H9 (cell line): Measurements from ENCODE around the gene HOXD12. TPM values are rescaled to one million over a fixed set of nuclear protein-coding genes. Genes with fewer than 3 reads are reported as not detected.

Source experiments
- DNase-seq: peaks from one replicate; pipeline ENCODE4 v3.0.0-alpha.2; 2017
- H2AFZ ChIP-seq: one replicate; pipeline ENCODE4 v1.6.1; 2013; ENCODE audit warnings: mild to moderate bottlenecking, low read length, control low read depth, moderate library complexity
- H2AK5ac ChIP-seq: 2 replicates; pipeline ENCODE4 v1.6.1; 2013; ENCODE audit warnings: low read length, control low read depth, mixed read lengths; ENCODE audit not compliant: insufficient read length
- H2BK120ac ChIP-seq: one replicate; pipeline ENCODE4 v1.6.1; 2013; ENCODE audit warnings: low read depth, mild to moderate bottlenecking, low read length, control low read depth, inconsistent platforms; ENCODE audit not compliant: poor library complexity, severe bottlenecking
- H2BK12ac ChIP-seq: 2 replicates; pipeline ENCODE4 v1.6.1; 2013; ENCODE audit warnings: low read length, control low read depth, mixed read lengths, low read depth; ENCODE audit not compliant: insufficient read length
- H2BK15ac ChIP-seq: 2 replicates; pipeline ENCODE4 v1.6.1; 2013; ENCODE audit warnings: low read depth, low read length, control low read depth
- H2BK20ac ChIP-seq: one replicate; pipeline ENCODE4 v1.6.1; 2013; ENCODE audit warnings: low read depth, mild to moderate bottlenecking, low read length, control low read depth, inconsistent platforms; ENCODE audit not compliant: poor library complexity, severe bottlenecking
- H2BK5ac ChIP-seq: 2 replicates; pipeline ENCODE4 v1.6.1; 2013; ENCODE audit warnings: low read length, control low read depth, mixed read lengths; ENCODE audit not compliant: insufficient read length
- H3K14ac ChIP-seq: 2 replicates; pipeline ENCODE4 v1.6.1; 2013; ENCODE audit warnings: low read length, control low read depth; ENCODE audit not compliant: insufficient read depth
- H3K18ac ChIP-seq: 2 replicates; pipeline ENCODE4 v1.6.1; 2013; ENCODE audit warnings: low read depth, mild to moderate bottlenecking, mixed read lengths, low read length, control low read depth; ENCODE audit not compliant: insufficient read length
- H3K23ac ChIP-seq: 2 replicates; pipeline ENCODE4 v1.6.1; 2013; ENCODE audit warnings: low read length, control low read depth, mixed read lengths, low read depth; ENCODE audit not compliant: insufficient read length
- H3K23me2 ChIP-seq: 2 replicates; pipeline ENCODE4 v1.6.1; 2013; ENCODE audit warnings: low read depth, mild to moderate bottlenecking, mixed read lengths, low read length, control low read depth; ENCODE audit not compliant: insufficient read length, poor library complexity, severe bottlenecking
- H3K27ac ChIP-seq: 2 replicates; pipeline ENCODE4 v1.5.1; 2013; ENCODE audit warnings: low read length, control low read depth, mixed read lengths, low read depth; ENCODE audit not compliant: insufficient read length
- H3K27me3 ChIP-seq: 2 replicates; pipeline ENCODE4 v1.6.1; 2013; ENCODE audit warnings: low read length, control low read depth, inconsistent platforms; ENCODE audit not compliant: insufficient read depth
- H3K4ac ChIP-seq: 2 replicates; pipeline ENCODE4 v1.6.1; 2013; ENCODE audit warnings: low read depth, mild to moderate bottlenecking, control low read depth, inconsistent platforms, low read length, moderate library complexity
- H3K4me1 ChIP-seq: 2 replicates; pipeline ENCODE4 v1.6.1; 2013; ENCODE audit warnings: low read length, control low read depth, inconsistent platforms; ENCODE audit not compliant: insufficient read depth
- H3K4me2 ChIP-seq: 2 replicates; pipeline ENCODE4 v1.6.1; 2013; ENCODE audit warnings: low read length, control low read depth, mixed read lengths; ENCODE audit not compliant: insufficient read length, insufficient read depth
- H3K56ac ChIP-seq: 2 replicates; pipeline ENCODE4 v1.6.1; 2013; ENCODE audit warnings: low read depth, mild to moderate bottlenecking, mixed read lengths, low read length, control low read depth; ENCODE audit not compliant: insufficient read length
- H3K79me1 ChIP-seq: 2 replicates; pipeline ENCODE4 v1.6.1; 2013; ENCODE audit warnings: low read depth, mild to moderate bottlenecking, moderate library complexity, low read length, control low read depth, inconsistent platforms; ENCODE audit not compliant: insufficient read depth, poor library complexity, severe bottlenecking
- H3K79me2 ChIP-seq: 2 replicates; pipeline ENCODE4 v1.6.1; 2013; ENCODE audit warnings: low read length, control low read depth, inconsistent platforms; ENCODE audit not compliant: insufficient read depth
- H3K9ac ChIP-seq: 2 replicates; pipeline ENCODE4 v1.6.1; 2013; ENCODE audit warnings: low read length, control low read depth, mixed read lengths; ENCODE audit not compliant: insufficient read length; ENCODE audit errors: extremely low read depth
- H3K9me3 ChIP-seq: one replicate; pipeline ENCODE4 v1.6.1; 2013; ENCODE audit warnings: low read depth, low read length, inconsistent platforms; ENCODE audit not compliant: control insufficient read depth
- H3T11ph ChIP-seq: one replicate; pipeline ENCODE4 v1.6.1; 2013; ENCODE audit warnings: mild to moderate bottlenecking, low read length, control low read depth, inconsistent platforms
- H4K20me1 ChIP-seq: one replicate; pipeline ENCODE4 v1.6.1; 2013; ENCODE audit not compliant: control insufficient read depth, insufficient read length, insufficient read depth
- H4K5ac ChIP-seq: 2 replicates; pipeline ENCODE4 v1.6.1; 2013; ENCODE audit warnings: low read depth, mild to moderate bottlenecking, mixed read lengths, low read length, control low read depth; ENCODE audit not compliant: insufficient read length
- H4K8ac ChIP-seq: replicated peaks from 2 replicates; pipeline ENCODE4 v1.6.1; 2013; ENCODE audit warnings: low read length, control low read depth, mixed read lengths, low read depth; ENCODE audit not compliant: insufficient read length
- H4K91ac ChIP-seq: 2 replicates; pipeline ENCODE4 v1.6.1; 2013; ENCODE audit warnings: low read depth, mild to moderate bottlenecking, moderate library complexity, mixed read lengths, low read length, control low read depth; ENCODE audit not compliant: insufficient read length
- H3K27ac Mint-ChIP-seq, 3 experiments: 2 replicates in 2 of 3; 3 replicates in 1 of 3; pipeline ENCODE4 v1.8.0; 2020 to 2021; ENCODE audit warnings: mixed read lengths in 3 of 3, mild to moderate bottlenecking in 1 of 3, moderate library complexity in 1 of 3
- H3K27me3 Mint-ChIP-seq: 2 replicates; pipeline ENCODE4 v1.8.0; 2021; ENCODE audit warnings: low read depth, mild to moderate bottlenecking, moderate library complexity, mixed read lengths
- H3K36me3 Mint-ChIP-seq, 3 experiments: 2 replicates in 2 of 3; 3 replicates in 1 of 3; pipeline ENCODE4 v1.8.0; 2020 to 2021; ENCODE audit warnings: low read depth in 3 of 3, mixed read lengths in 3 of 3; ENCODE audit not compliant: insufficient read depth in 1 of 3
- H3K4me1 Mint-ChIP-seq, 2 experiments: 2 replicates each; pipeline ENCODE4 v1.8.0; 2020; ENCODE audit warnings: mixed read lengths in 2 of 2
- H3K4me3 Mint-ChIP-seq, 2 experiments: 2 replicates in 1 of 2; 3 replicates in 1 of 2; pipeline ENCODE4 v1.8.0; 2020 to 2021; ENCODE audit warnings: mild to moderate bottlenecking in 2 of 2, mixed read lengths in 2 of 2, moderate library complexity in 1 of 2
- H3K9me3 Mint-ChIP-seq, 2 experiments: 2 replicates in 1 of 2; 3 replicates in 1 of 2; pipeline ENCODE4 v1.8.0; 2020; ENCODE audit warnings: mild to moderate bottlenecking in 2 of 2, mixed read lengths in 2 of 2, moderate library complexity in 1 of 2
- CTCF ChIP-seq: fragments of 200-600 bp; sonication (generic); conservative IDR thresholded peaks from 3 replicates; pipeline ENCODE4 v1.8.0; 2021; ENCODE audit warnings: antibody characterized with exemption, mild to moderate bottlenecking
- total RNA-seq: library from RNA; stranded (reverse); gene quantifications from 2 replicates; pipeline ENCODE4 v1.2.1, GENCODE V29; 2021

HOXD12 gene
- total RNA-seq, 1 experiment from 2014 or later: not detected

- H4K20me1 ChIP-seq: no peaks in the 10 kb centered on the region
- no peak overlapping the region for H3K9ac ChIP-seq
- Mint-ChIP-seq H3K27ac (no peak overlapping the region), H3K27me3 (peaks cover 100% of the 10 kb centered on the region), H3K4me3 (no peak overlapping the region), H3K36me3 (no peaks in the 10 kb centered on the region; a peak in 1 of 7 replicates), H3K4me1 (peaks cover 2 to 16% of the 10 kb centered on the region in 2 experiments; a peak in 3 of 4 replicates), H3K9me3 (peaks cover 3 to 8% of the 10 kb centered on the region in 2 experiments; a peak in 3 of 5 replicates)
- H3K27me3 ChIP-seq: peaks cover 93% of the 10 kb centered on the region
- no peak overlapping the region for H2AFZ ChIP-seq
- H3K79me1 ChIP-seq: no peaks in the 10 kb centered on the region
- no peak for TF ChIP-seq CTCF
- no peak overlapping the region for H3T11ph ChIP-seq
- no peak overlapping the region for H2AK5ac ChIP-seq
- H2BK15ac ChIP-seq: no peak overlapping the region
- H2BK5ac ChIP-seq: no peak overlapping the region
- no peak overlapping the region for H2BK12ac ChIP-seq
- H3K9me3 ChIP-seq: no peaks in the 10 kb centered on the region
- no peak overlapping the region for H4K91ac ChIP-seq
- no peaks in the 10 kb centered on the region for H3K4me1 ChIP-seq
- no peak overlapping the region for H3K27ac ChIP-seq
- no peaks in the 10 kb centered on the region for H3K79me2 ChIP-seq
- no peak overlapping the region for H4K5ac ChIP-seq
- H3K23me2 ChIP-seq: no peaks in the 10 kb centered on the region
- no peak overlapping the region for H2BK120ac ChIP-seq
- no peak overlapping the region for H3K14ac ChIP-seq
- H3K4me2 ChIP-seq: no peak overlapping the region
- no peak for DNase-seq
- no peak overlapping the region for H3K4ac ChIP-seq
- no peak overlapping the region for H4K8ac ChIP-seq
- H3K56ac ChIP-seq: no peak overlapping the region
- no peak overlapping the region for H2BK20ac ChIP-seq
- no peak overlapping the region for H3K23ac ChIP-seq
- H3K18ac ChIP-seq: no peak overlapping the region
These were observed 47.0 kb downstream of the HOXD12 start for GRCh38 chr2:176146645-176147044.
